ENCODE measurements around the gene POU2F3. TPM values are rescaled to one million over a fixed set of nuclear protein-coding genes. Genes with fewer than 3 reads are reported as not detected.
A peak's percentile ranks its signal among the peaks of the same experiment; 100 is the strongest.

POU2F3 gene
- total RNA-seq, 2 donors from 2014 or later, result 0.26 TPM; not detected in 1

GRCh38 chr11:120340529-120340928 is 100.6 kb downstream of the POU2F3 start:
- Histone ChIP-seq H3K27ac (peak overlapping the region in 1 of 4 donors; percentile 26), H3K27me3 (no peaks in the 10 kb centered on the region), H3K4me3 (no peak overlapping the region), H3K4me1 (peaks cover 65% of the 10 kb centered on the region), H3K36me3 (replicated peaks in 1 of 2; ENCODE audit: insufficient read depth in 1 of 2, low read depth in 2 of 2) (no peaks in the 10 kb centered on the region), H3K9me3 (no peaks in the 10 kb centered on the region)
- intact Hi-C loops (cut with DNase I), result no loop called here
- DNase-seq (no peak), ATAC-seq (no peak)
- WGBS, 2 donors, result 6 to 22% methylated on average over 2 of the region's 2 CpGs
- TF ChIP-seq POLR2A (IDR thresholded peaks at IDR 0.05) (no peak), CTCF (IDR thresholded peaks at IDR 0.05) (no peak)

- no peaks in the 10 kb centered on the region for H3K9me3 ChIP-seq
- H3K36me3 ChIP-seq (replicated peaks in 1 of 2; ENCODE audit: insufficient read depth in 1 of 2, low read depth in 2 of 2), result no peaks in the 10 kb centered on the region
- TF ChIP-seq POLR2A (IDR thresholded peaks at IDR 0.05) (no peak), CTCF (IDR thresholded peaks at IDR 0.05) (no peak)
- 64 to 65% methylated on average over 3 of the region's 3 CpGs for WGBS, 2 donors
- ATAC-seq (no peak), DNase-seq (no peak)
- intact Hi-C loops (cut with DNase I), result no loop called here
- H3K4me3 ChIP-seq, result no peak overlapping the region
- H3K27me3 ChIP-seq, result no peaks in the 10 kb centered on the region
- no peak overlapping the region for H3K27ac ChIP-seq
- H3K4me1 ChIP-seq, result peaks cover 76% of the 10 kb centered on the region
These were observed 102.3 kb downstream of the POU2F3 start for GRCh38 chr11:120342226-120342625.

GRCh38 chr11:120342678-120343077 is 102.7 kb downstream of the POU2F3 start:
- Histone ChIP-seq H3K27ac (no peak overlapping the region), H3K4me3 (no peak overlapping the region), H3K27me3 (no peaks in the 10 kb centered on the region), H3K4me1 (peaks cover 81% of the 10 kb centered on the region), H3K9me3 (no peaks in the 10 kb centered on the region), H3K36me3 (replicated peaks in 1 of 2; ENCODE audit: insufficient read depth in 1 of 2, low read depth in 2 of 2) (no peaks in the 10 kb centered on the region)
- intact Hi-C loops (cut with DNase I), result no loop called here
- DNase-seq, result no peak
- ATAC-seq, result no peak
- 72 to 73% methylated on average over 3 of the region's 3 CpGs for WGBS, 2 donors
- TF ChIP-seq CTCF (IDR thresholded peaks at IDR 0.05), result no peak
- no peak for TF ChIP-seq POLR2A (IDR thresholded peaks at IDR 0.05)

- H3K27me3 ChIP-seq, result no peaks in the 10 kb centered on the region
- H3K4me1 ChIP-seq, result peaks cover 77% of the 10 kb centered on the region
- intact Hi-C loops (cut with DNase I), result no loop called here
- DNase-seq, result no peak
- TF ChIP-seq CTCF (IDR thresholded peaks at IDR 0.05) (no peak), POLR2A (IDR thresholded peaks at IDR 0.05) (no peak)
- H3K9me3 ChIP-seq, result no peaks in the 10 kb centered on the region
- 88 to 92% methylated on average over 2 of the region's 2 CpGs for WGBS, 2 donors
- H3K36me3 ChIP-seq (replicated peaks in 1 of 2; ENCODE audit: insufficient read depth in 1 of 2, low read depth in 2 of 2), result no peaks in the 10 kb centered on the region
- H3K4me3 ChIP-seq, result no peak overlapping the region
- no peak overlapping the region for H3K27ac ChIP-seq
- ATAC-seq, result no peak
These were observed 103.5 kb downstream of the POU2F3 start for GRCh38 chr11:120343429-120343828.

- intact Hi-C loops (cut with DNase I), result no loop called here
- DNase-seq (no peak), ATAC-seq (no peak)
- H3K27me3 ChIP-seq, result no peaks in the 10 kb centered on the region
- H3K27ac ChIP-seq, result no peak overlapping the region
- no peak overlapping the region for H3K4me3 ChIP-seq
- 69 to 85% methylated on average over 1 of the region's 1 CpG for WGBS, 2 donors
- TF ChIP-seq CTCF (IDR thresholded peaks at IDR 0.05) (no peak), POLR2A (IDR thresholded peaks at IDR 0.05) (no peak)
- H3K9me3 ChIP-seq, result no peaks in the 10 kb centered on the region
- H3K36me3 ChIP-seq (replicated peaks in 1 of 2; ENCODE audit: insufficient read depth in 1 of 2, low read depth in 2 of 2), result no peaks in the 10 kb centered on the region
- H3K4me1 ChIP-seq, result peaks cover 71% of the 10 kb centered on the region
These were observed 104.5 kb downstream of the POU2F3 start for GRCh38 chr11:120344302-120345004.

All from body of pancreas (tissue), 4 donors.